Left kidney (tissue), 2 donors: ENCODE results near the gene CRKL. TPM values are rescaled to one million over a fixed set of nuclear protein-coding genes. Genes with fewer than 3 reads are reported as not detected.

Experiments
- DNase-seq: peaks from one replicate; pipeline ENCODE4 v3.0.0-alpha.2; 2013
- polyA plus RNA-seq: library from polyadenylated mRNA; unstranded; fragments of 120-200 nt; gene quantifications from one replicate; pipeline ENCODE4 v1.2.1, GENCODE V29; 2013; ENCODE audit not compliant: insufficient read length

Gene CRKL
- polyA plus RNA-seq, 1 donor, result 62.3 TPM

GRCh38 chr22:20951151-20951931, 34.1 kb downstream of the CRKL start:
- DNase-seq, result no peak

DNA sequence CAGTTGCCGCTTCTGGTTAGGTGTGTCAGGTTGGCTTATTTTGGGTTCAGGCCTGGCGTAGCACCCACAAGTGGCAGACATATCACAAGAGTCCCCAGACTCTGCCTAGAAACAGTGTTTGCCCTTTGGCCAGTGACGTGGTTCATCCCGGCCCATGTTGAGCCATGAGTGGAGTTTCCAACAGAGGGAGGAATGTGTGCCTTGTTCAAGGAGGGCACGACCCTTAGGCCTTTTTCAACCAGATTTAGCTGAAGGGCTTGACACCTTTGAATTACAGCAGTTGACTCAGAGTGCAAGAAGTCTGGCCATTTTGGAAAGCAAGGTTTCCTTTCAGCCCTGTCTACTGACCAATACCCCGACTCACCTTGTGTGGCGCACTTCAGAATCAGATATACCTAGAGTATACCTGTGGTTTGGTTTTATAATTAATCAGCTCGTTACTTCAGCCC, 34.7 kb downstream of the CRKL start:
- no peak for DNase-seq

- no peak for DNase-seq
Observed at GRCh38 chr22:20952544-20953341, 35.5 kb downstream of the CRKL start.

DNA sequence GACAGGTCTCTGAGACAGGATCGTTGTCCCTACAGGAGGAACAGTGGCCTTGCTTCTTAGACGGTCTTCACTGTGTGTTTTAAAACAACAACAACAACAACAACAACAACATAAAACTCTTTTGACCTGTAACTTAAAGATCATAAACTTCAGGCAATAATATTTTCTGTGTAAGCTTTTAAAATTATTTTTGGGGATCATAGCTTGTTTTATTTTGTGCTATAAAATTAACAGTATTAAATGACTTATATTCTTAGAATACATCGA, 36.1 kb downstream of the CRKL start:
- no peak for DNase-seq

DNA sequence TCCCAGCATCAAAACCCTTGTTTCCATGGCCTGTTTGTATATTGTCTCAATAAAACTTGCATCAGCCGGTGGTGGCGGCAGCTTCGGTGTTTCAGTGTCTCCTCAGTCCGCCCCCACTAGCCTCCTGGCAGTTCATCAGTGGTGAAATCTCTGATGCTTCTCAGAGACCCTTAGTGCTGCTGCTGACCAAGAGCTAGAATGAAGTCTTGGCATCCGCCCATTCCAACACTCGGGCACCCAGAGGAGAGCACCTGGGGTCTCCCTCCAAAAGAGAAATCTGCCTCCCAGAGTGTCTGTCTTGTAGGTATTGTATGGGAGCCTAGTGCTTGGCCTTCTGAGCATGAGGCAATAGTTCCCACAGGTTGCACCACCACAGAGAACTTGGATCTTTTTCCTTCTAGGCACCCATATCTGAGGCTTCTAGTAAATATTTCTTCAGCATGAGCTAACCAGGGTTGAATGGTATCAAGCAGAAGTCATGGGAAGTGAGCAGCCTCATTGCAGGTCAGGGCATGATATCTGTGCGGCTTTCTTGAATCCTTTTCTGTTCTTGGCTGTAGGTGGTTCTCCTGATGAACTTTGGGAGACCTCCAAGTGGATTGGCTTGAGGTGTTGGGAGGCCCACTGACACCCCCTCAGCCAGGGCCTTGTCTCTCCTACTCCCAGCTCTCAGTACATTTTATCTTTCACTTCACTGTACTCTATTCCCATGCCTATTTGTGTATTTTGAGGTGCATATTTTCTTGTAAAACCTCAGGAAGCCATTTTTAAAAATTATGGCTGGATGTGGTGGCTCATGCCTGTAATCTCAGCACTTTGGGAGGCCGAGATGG, 36.7 kb downstream of the CRKL start:
- DNase-seq, result no peak

DNA sequence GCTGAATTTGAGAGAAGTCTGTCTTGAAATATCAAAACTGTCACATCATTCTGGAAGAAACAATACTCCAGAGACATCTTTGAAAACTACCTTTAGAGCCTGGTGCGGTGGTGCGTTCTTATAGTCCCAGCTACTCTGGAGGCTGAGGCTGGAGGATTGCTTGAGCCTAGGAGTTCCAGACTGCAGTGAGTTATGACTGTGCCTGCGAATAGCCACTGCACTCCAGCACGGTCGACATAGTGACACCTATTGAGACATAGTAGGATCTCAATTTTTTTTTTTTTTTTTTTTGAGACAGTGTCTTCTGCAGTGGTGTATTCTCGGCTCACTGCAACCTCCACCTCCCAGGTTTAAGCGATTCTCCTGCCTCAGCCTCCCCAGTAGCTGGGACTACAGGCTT, 38.3 kb downstream of the CRKL start:
- DNase-seq, result no peak

GRCh38 chr22:20956258-20957101, 39.3 kb downstream of the CRKL start:
- no peak for DNase-seq

DNA sequence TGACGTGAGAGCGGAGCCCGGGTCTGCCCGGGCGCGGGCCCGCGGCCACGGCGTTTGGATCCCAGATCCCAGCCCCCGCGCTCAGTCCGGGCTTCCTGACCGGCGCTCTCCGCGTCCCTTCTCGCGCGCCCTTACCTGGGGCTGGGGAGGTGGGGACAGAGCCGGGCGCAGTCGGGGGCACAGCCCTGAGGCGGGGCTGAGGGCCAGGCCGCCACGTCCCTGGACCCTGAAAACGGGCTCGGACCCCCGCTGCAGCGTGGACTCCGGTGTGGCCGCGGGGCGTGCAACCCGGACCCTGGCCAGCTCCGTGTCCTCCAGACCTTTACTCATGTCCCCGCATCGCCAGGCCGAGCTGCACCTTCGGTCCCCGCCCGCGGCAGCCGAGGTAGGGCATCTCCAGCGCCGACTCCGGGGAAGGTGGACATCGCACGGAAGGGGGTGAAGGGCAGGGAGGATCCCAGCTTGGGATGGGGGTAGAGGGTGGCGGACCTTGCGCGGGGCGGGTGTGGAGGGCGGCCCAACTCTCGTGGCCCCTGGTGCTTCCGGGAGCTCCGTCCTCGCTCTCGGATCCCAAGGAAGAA, 40.0 kb downstream of the CRKL start:
- no peak for DNase-seq

GRCh38 chr22:20957683-20958431, 40.6 kb downstream of the CRKL start:
- DNase-seq, result no peak

DNA sequence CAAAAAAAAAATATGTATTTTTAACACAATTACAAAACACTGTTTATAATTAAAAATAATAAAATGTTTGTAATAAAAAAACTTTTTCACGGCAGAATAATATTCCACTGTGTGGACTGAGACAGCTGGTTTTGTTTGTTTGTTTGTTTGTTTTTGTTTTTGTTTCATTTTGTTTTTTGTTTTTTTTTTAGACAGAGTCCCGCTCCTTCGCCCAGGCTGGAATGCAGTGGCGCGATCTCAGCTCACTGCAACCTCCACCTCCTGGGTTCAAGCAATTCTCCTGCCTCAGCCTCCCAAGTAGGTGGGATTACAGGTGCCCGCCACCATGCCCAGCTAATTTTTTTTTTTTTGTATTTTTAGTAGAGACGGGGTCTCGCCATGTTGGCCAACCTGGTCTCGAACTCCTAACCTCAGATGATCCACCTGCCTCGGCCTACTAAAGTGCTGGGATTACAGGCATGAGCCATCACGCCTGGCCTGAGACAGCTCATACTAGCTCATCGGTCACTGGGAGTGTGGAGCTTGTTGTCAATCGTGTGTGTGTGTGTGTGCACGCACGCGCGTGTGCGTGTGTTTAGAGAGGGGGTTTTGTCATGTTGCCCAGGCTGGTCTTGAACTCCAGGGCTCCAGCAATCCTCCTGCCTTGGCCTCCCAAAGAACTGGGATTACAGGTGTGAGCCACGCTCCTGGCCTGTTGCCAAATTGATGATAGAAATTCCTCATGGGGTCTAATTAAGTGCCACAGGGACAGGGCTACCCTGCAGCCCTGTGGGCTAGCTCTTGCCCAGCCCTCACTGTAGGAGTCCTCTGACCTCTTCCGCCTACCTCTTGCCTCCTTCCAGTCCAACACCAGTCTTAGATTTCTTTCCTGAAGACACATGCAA, 42.6 kb downstream of the CRKL start:
- no peak for DNase-seq

GRCh38 chr22:20960609-20961008, 43.4 kb downstream of the CRKL start:
- no peak for DNase-seq

- DNase-seq, result no peak
Observed at GRCh38 chr22:20962491-20962945, 45.3 kb downstream of the CRKL start.

DNA sequence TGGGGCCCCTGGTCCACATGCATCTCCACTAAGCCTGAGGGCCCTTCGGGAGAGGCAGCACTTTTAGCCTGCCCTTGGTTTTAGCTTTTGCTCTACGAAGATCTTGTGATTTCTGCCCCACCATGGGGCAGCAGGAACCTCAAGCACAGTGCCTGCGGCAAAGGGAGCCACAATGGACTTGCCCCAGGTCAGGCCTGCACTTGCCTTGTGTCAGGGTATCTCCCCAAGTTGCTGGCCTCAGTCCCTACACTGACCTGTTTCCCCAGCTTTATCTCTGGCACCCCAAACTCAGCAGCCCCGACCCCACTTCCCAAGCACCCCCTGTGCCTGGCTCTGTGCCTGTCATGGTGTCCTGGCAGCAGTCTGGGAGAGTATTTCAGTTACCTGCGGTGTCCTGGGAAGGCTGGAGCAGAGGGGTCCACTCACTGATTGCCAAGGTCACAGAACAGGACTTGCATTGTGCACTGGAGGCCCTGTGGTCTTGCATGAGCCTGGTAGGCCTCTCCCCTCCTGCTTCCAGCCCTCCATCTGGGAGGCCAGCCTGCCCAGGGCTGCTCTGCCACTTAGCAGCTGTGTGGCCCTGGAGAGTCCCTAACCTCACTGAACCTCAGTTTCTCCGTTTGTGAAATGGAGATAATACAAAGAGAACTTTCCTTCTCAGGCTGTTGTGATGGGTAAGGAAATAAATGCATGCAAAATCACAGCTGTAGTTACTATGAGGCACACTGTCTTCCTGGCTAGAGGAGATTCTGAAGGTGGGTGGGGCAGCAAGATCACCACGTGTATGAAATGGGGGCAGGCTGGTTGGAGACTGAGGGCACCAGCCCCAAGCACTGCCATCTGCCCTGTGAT, 46.2 kb downstream of the CRKL start:
- no peak for DNase-seq

GRCh38 chr22:20964090-20964798, 47.0 kb downstream of the CRKL start:
- DNase-seq, result no peak

DNA sequence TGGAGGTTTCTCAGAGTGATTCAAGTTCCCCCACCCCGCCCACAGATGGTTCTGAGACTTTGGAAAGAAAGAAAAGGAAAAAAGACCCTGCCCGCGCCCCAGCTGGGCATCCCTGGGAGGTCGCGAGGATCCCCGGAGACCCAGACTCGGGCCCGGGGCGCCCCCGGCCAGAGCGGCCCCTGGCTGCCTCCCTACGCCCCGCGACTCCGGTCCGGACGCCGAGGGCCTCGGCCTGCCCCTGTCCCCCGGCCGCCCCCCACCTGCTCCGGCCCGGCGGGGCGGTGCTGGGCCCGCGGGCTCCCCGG, 47.5 kb downstream of the CRKL start:
- DNase-seq, result no peak

DNA sequence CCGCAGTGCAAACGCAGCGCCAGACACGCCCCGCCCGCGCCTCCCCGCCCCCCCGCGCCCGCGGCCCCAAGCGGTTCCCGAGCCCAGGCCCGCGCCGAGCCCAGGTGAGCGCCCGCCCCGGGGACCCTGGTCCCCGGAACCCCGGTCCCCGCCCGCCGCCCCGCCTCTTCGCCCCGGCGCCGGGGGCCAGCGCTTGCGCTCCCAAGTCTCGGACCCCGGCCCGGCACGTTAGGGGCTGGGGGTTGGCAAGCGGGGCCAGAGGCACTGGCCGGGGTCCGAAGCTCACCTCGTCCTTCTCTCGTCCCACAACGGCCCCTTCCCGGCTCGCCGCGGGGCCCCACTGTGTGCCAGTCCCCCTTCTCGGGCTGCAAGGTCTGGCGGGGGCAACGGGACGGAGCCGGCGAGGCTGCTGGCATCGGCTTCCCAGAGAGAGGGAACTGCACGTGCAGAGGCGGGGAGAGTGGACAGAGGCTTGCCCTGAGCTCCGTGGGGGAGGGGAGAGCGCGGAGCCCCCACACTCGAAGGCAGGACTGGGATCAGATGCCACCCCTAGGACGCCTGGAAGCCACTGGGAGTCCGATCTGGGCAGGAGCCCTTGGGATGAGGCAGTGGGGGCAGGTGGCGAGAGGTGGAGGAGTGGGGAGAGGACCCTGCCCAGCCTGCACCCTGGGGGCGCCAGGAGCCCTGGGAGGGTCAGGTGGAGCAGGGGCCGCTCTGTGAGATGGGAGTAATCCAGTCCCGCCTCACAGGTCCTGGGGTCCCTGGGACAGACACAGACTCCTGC, 48.1 kb downstream of the CRKL start:
- DNase-seq, result no peak
